BLaER1 treated with 17β-estradiol and CSF1 and Interleukin-3, amounts not matched to agents 10 nM and 100 nM (cell line): ENCODE measurements around the gene CITED4.

Experiments
- H3K27ac ChIP-seq, 11 experiments: shearing (Covaris generic); formaldehyde crosslinking; 2 replicates each; pipeline ENCODE4 v1.8.1; 2022
- H3K27me3 ChIP-seq, 11 experiments: shearing (Covaris generic); formaldehyde crosslinking; 2 replicates each; pipeline ENCODE4 v1.8.1; 2022
- H3K36me3 ChIP-seq, 11 experiments: shearing (Covaris generic); formaldehyde crosslinking; 2 replicates each; pipeline ENCODE4 v1.8.1; 2022
- H3K4me1 ChIP-seq, 10 experiments: shearing (Covaris generic); formaldehyde crosslinking; 2 replicates each; pipeline ENCODE4 v1.8.1; 2022
- H3K4me2 ChIP-seq, 11 experiments: shearing (Covaris generic); formaldehyde crosslinking; 2 replicates each; pipeline ENCODE4 v1.8.1; 2022
- H3K4me3 ChIP-seq, 10 experiments: shearing (Covaris generic); formaldehyde crosslinking; 2 replicates each; pipeline ENCODE4 v1.8.1; 2022
- H3K9ac ChIP-seq, 11 experiments: shearing (Covaris generic); formaldehyde crosslinking; 2 replicates each; pipeline ENCODE4 v1.8.1; 2022
- H3K9me3 ChIP-seq, 11 experiments: shearing (Covaris generic); formaldehyde crosslinking; replicated peaks in 1 of 11; 2 replicates each; pipeline ENCODE4 v1.8.1; 2022
- H4K20me1 ChIP-seq, 11 experiments: shearing (Covaris generic); formaldehyde crosslinking; 2 replicates each; pipeline ENCODE4 v1.8.1; 2022
- Cebpa-rat ChIP-seq, 11 experiments: shearing (Covaris generic); IDR thresholded peaks; 2 replicates each; pipeline ENCODE4 v1.8.1; 2022

The CITED4 gene

GRCh38 chr1:40853885-40854170 is 8.3 kb downstream of the CITED4 start:
- no peak overlapping the region for H3K4me3 ChIP-seq
- H3K36me3 ChIP-seq, result no peaks in the 10 kb centered on the region
- no peak overlapping the region for H3K27ac ChIP-seq
- no peak overlapping the region for H3K9ac ChIP-seq
- H3K27me3 ChIP-seq, result no peaks in the 10 kb centered on the region
- no peak overlapping the region for H3K4me2 ChIP-seq
- TF ChIP-seq Cebpa-rat (IDR thresholded peaks at IDR 0.05), result no peak
- H3K4me1 ChIP-seq, result peaks cover 0 to 41% (median 16%) of the 10 kb centered on the region in 10 experiments; a peak in 18 of 20 replicates
- H4K20me1 ChIP-seq, result no peaks in the 10 kb centered on the region
- H3K9me3 ChIP-seq, result no peaks in the 10 kb centered on the region

GRCh38 chr1:40853113-40853884 is 8.9 kb downstream of the CITED4 start:
- Histone ChIP-seq H3K27me3 (no peaks in the 10 kb centered on the region), H3K9ac (no peak overlapping the region), H3K27ac (no peak overlapping the region), H3K4me1 (peaks cover 0 to 36% (median 16%) of the 10 kb centered on the region in 10 experiments; a peak in 17 of 20 replicates), H3K9me3 (no peaks in the 10 kb centered on the region), H3K4me2 (no peak overlapping the region), H3K36me3 (no peaks in the 10 kb centered on the region), H3K4me3 (no peak overlapping the region), H4K20me1 (no peaks in the 10 kb centered on the region)
- TF ChIP-seq Cebpa-rat (IDR thresholded peaks at IDR 0.05), result no peak

GRCh38 chr1:40851643-40852042 is 10.5 kb downstream of the CITED4 start:
- TF ChIP-seq Cebpa-rat (IDR thresholded peaks at IDR 0.05), result no peak
- no peaks in the 10 kb centered on the region for H3K36me3 ChIP-seq
- no peaks in the 10 kb centered on the region for H3K27me3 ChIP-seq
- H3K27ac ChIP-seq, result no peak overlapping the region
- no peaks in the 10 kb centered on the region for H4K20me1 ChIP-seq
- H3K4me3 ChIP-seq, result no peak overlapping the region
- H3K4me2 ChIP-seq, result 0 out of 22 replicates have a peak overlapping the region, but pooled peaks of 1 of the 11 experiments have one; percentile 10
- H3K9me3 ChIP-seq, result no peaks in the 10 kb centered on the region
- peaks cover 0 to 33% (median 24%) of the 10 kb centered on the region in 10 experiments; a peak in 17 of 20 replicates for H3K4me1 ChIP-seq
- H3K9ac ChIP-seq, result no peak overlapping the region

- H4K20me1 ChIP-seq, result no peaks in the 10 kb centered on the region
- peak in 1 of 11 experiments; percentile 36; a peak in 3 of 22 replicates for TF ChIP-seq Cebpa-rat (IDR thresholded peaks at IDR 0.05)
- H3K4me3 ChIP-seq, result no peak overlapping the region
- H3K4me2 ChIP-seq, result peak overlapping the region; percentile 25 to 65 (median 44); a peak in 21 of 22 replicates
- H3K36me3 ChIP-seq, result no peaks in the 10 kb centered on the region
- H3K27me3 ChIP-seq, result no peaks in the 10 kb centered on the region
- H3K27ac ChIP-seq, result peak overlapping the region in 1 of 11 experiments; percentile 31; a peak in 1 of 22 replicates
- H3K9me3 ChIP-seq, result no peaks in the 10 kb centered on the region
- peaks cover 6 to 40% (median 31%) of the 10 kb centered on the region in 10 experiments; a peak in 18 of 20 replicates for H3K4me1 ChIP-seq
- peak overlapping the region in 4 of 11 experiments; percentile 4 to 19 (median 11); a peak in 4 of 22 replicates for H3K9ac ChIP-seq
These were observed 12.2 kb downstream of the CITED4 start for GRCh38 chr1:40849801-40850592.

- H3K9ac ChIP-seq, result 0 out of 22 replicates have a peak overlapping the region, but pooled peaks of 1 of the 11 experiments have one; percentile 9
- peaks cover 10 to 54% (median 44%) of the 10 kb centered on the region in 10 experiments; a peak in 18 of 20 replicates for H3K4me1 ChIP-seq
- no peaks in the 10 kb centered on the region for H4K20me1 ChIP-seq
- TF ChIP-seq Cebpa-rat (IDR thresholded peaks at IDR 0.05), result no peak
- H3K4me3 ChIP-seq, result no peak overlapping the region
- no peaks in the 10 kb centered on the region for H3K36me3 ChIP-seq
- H3K27ac ChIP-seq, result no peak overlapping the region
- no peaks in the 10 kb centered on the region for H3K9me3 ChIP-seq
- H3K4me2 ChIP-seq, result peak overlapping the region in 8 of 11 experiments; percentile 25 to 56 (median 45); a peak in 13 of 22 replicates
- no peaks in the 10 kb centered on the region for H3K27me3 ChIP-seq
These were observed 13.5 kb downstream of the CITED4 start for GRCh38 chr1:40848530-40849189.

- no peaks in the 10 kb centered on the region for H3K36me3 ChIP-seq
- H3K9me3 ChIP-seq, result peaks cover 0 to 8% (median 5%) of the 10 kb centered on the region in 11 experiments; a peak in 6 of 22 replicates
- no peak overlapping the region for H3K9ac ChIP-seq
- H3K4me1 ChIP-seq, result peaks cover 12 to 68% (median 54%) of the 10 kb centered on the region in 10 experiments; a peak in 18 of 20 replicates
- no peak overlapping the region for H3K27ac ChIP-seq
- no peaks in the 10 kb centered on the region for H4K20me1 ChIP-seq
- TF ChIP-seq Cebpa-rat (IDR thresholded peaks at IDR 0.05), result no peak
- H3K4me2 ChIP-seq, result peak overlapping the region in 6 of 11 experiments; percentile 18 to 50 (median 30); a peak in 7 of 22 replicates
- H3K27me3 ChIP-seq, result no peaks in the 10 kb centered on the region
- no peak overlapping the region for H3K4me3 ChIP-seq
These were observed 15.0 kb downstream of the CITED4 start for GRCh38 chr1:40847023-40847745.

- Histone ChIP-seq H3K27me3 (no peaks in the 10 kb centered on the region), H3K9me3 (peaks cover 0 to 8% (median 5%) of the 10 kb centered on the region in 11 experiments; a peak in 6 of 22 replicates), H3K4me2 (peak overlapping the region in 2 of 11 experiments; percentile 56 to 69; a peak in 2 of 22 replicates), H3K36me3 (no peaks in the 10 kb centered on the region), H4K20me1 (no peaks in the 10 kb centered on the region), H3K9ac (no peak overlapping the region), H3K27ac (no peak overlapping the region), H3K4me1 (peaks cover 16 to 81% (median 67%) of the 10 kb centered on the region in 10 experiments; a peak in 19 of 20 replicates), H3K4me3 (no peak overlapping the region)
- TF ChIP-seq Cebpa-rat (IDR thresholded peaks at IDR 0.05), result no peak
These were observed 16.3 kb downstream of the CITED4 start for GRCh38 chr1:40845895-40846294.
